GM19467 (cell line): ENCODE measurements around the gene TPM1.

Source experiments
- ATAC-seq: cut with Tn5 transposase; IDR thresholded peaks from one replicate; pipeline ENCODE4 v1.9.1; 2021; ENCODE audit warnings: mild to moderate bottlenecking, moderate library complexity; ENCODE audit not compliant: unreplicated experiment

Gene TPM1

GRCh38 chr15:63015618-63016017, 26.9 kb upstream of the TPM1 start:
- ATAC-seq: no peak

- no peak for ATAC-seq
These were observed 26.3 kb upstream of the TPM1 start for GRCh38 chr15:63016234-63016633.

GRCh38 chr15:63018639-63019038, 23.9 kb upstream of the TPM1 start:
- ATAC-seq: no peak

GRCh38 chr15:63019511-63020109, 22.9 kb upstream of the TPM1 start:
- no peak for ATAC-seq

- no peak for ATAC-seq
These were observed 22.4 kb upstream of the TPM1 start for GRCh38 chr15:63020128-63020527.

- ATAC-seq: no peak
These were observed 21.7 kb upstream of the TPM1 start for GRCh38 chr15:63020759-63021430.

- no peak for ATAC-seq
These were observed 20.4 kb upstream of the TPM1 start for GRCh38 chr15:63022181-63022580.

GRCh38 chr15:63022663-63023062, 19.9 kb upstream of the TPM1 start:
- ATAC-seq: no peak

- no peak for ATAC-seq
These were observed 19.1 kb upstream of the TPM1 start for GRCh38 chr15:63023351-63023945.

- no peak for ATAC-seq
These were observed 17.1 kb upstream of the TPM1 start for GRCh38 chr15:63025460-63025859.

- no peak for ATAC-seq
These were observed 14.9 kb upstream of the TPM1 start for GRCh38 chr15:63027646-63028045.

GRCh38 chr15:63028442-63029110, 14.0 kb upstream of the TPM1 start:
- ATAC-seq: no peak

- ATAC-seq: no peak
These were observed 12.9 kb upstream of the TPM1 start for GRCh38 chr15:63029676-63030075.

GRCh38 chr15:63030101-63030551, 12.4 kb upstream of the TPM1 start:
- no peak for ATAC-seq

- no peak for ATAC-seq
These were observed 8.0 kb upstream of the TPM1 start for GRCh38 chr15:63034578-63034977.

- no peak for ATAC-seq
These were observed 7.3 kb upstream of the TPM1 start for GRCh38 chr15:63035253-63035652.

- ATAC-seq: no peak
These were observed 6.6 kb upstream of the TPM1 start for GRCh38 chr15:63035977-63036376.

- no peak for ATAC-seq
These were observed 4.4 kb upstream of the TPM1 start for GRCh38 chr15:63037976-63038720.

GRCh38 chr15:63038926-63039673, 3.4 kb upstream of the TPM1 start:
- no peak for ATAC-seq

- no peak for ATAC-seq
These were observed 2.7 kb upstream of the TPM1 start for GRCh38 chr15:63039811-63040210.
